Middle frontal gyrus (tissue), 1 donor: ENCODE results near the gene IL36A.

Source experiments
- DNase-seq: peaks from one replicate; pipeline ENCODE4 v3.0.0-alpha.2; 2015; ENCODE audit warnings: low spot score; ENCODE audit errors: extremely low spot score

Gene IL36A

GRCh38 chr2:113050921-113051895 is 45.9 kb downstream of the IL36A start:
- DNase-seq = no peak

GRCh38 chr2:113052396-113052917 is 47.2 kb downstream of the IL36A start, which contains the start of gene IL36B:
Gene IL36B, minus strand, starts transcription at chr2:113052867.
- DNase-seq = no peak

DNA sequence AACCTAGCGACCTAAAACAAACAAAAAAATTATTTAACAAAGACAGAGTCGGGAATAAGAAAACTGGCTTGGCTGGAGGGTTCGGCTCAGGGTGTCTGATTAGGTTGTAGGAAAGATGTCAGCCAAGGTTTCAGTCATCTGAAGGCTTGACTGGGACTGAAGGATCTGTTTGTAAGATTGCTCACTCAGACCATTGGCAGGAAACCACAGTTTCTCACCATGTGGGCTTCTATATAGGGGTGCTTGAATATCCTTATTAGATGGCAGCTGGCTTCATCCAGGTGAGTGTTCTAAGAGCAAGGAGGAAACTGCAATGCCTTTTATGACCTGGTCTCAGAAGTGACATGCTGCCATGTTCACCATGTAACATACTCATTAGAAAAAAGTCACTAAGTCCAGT is 48.4 kb downstream of the IL36A start:
- no peak for DNase-seq

DNA sequence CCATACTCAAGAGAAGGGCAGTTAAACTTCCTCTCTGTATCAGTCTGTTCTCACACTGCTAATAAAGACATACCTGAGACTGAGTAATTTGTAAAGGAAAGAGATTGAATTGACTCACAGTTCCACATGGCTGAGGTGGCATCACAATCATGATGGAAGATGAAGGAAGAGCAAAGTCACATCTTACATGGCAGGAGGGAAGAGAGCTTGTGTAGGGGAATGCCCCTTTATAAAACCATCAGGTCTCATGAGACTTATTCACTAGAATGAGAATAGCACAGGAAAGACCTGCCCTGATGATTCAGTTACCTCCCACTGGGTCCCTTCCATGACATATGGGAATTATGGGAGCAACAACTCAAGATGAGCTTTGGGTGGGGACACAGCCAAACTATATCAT is 48.8 kb downstream of the IL36A start:
- DNase-seq = no peak

GRCh38 chr2:113056521-113056920 is 51.3 kb downstream of the IL36A start:
- DNase-seq = no peak

DNA sequence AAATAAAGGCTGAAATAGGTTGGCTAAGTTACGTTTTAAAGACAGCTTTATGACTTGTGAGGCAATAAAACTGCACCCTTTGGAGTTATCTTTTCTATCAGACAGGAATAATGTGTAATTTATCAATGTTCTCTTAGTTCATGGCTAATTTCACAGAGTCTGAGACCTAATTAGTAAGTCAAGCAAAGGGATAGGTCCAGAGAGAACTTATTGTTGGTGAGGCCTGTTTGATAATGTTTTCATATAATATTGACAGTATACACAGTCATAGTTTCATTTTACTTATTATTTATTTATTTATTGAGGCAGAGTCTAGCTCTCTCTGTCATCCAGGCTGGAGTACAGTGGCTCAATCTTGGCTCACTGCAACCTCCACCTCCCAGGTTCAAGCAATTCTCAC is 51.9 kb downstream of the IL36A start:
- DNase-seq = no peak
